Adrenal gland (tissue), 12 donors: Measurements from ENCODE around the gene OTX1. TPM values are rescaled to one million over a fixed set of nuclear protein-coding genes. Genes with fewer than 3 reads are reported as not detected.

Experiments
- DNase-seq, 7 donors: peaks; one replicate each; pipeline ENCODE4 v3.0.0-alpha.2; 2019 to 2020
- H3K27ac ChIP-seq, 5 donors: fragments of 200-600 bp; sonication (generic) in 4 of 5; 1 replicate in 3 of 5; 2 replicates in 2 of 5; pipeline versions ENCODE4 v1.5.1 to v1.8.0; 2016 to 2020; ENCODE audit warnings: mild to moderate bottlenecking in 1 of 5
- H3K27me3 ChIP-seq: fragments of 200-600 bp; 2 replicates; pipeline ENCODE4 v1.8.0; 2021
- H3K36me3 ChIP-seq, 2 donors: fragments of 200-600 bp; replicated peaks in 1 of 2; 1 replicate in 1 of 2; 2 replicates in 1 of 2; pipeline versions ENCODE4 v1.5.1 to v1.8.0; 2018 to 2022
- H3K4me1 ChIP-seq, 2 donors: fragments of 200-600 bp; replicated peaks in 1 of 2; 1 replicate in 1 of 2; 2 replicates in 1 of 2; pipeline versions ENCODE4 v1.5.1 to v1.8.0; 2018 to 2021
- H3K4me3 ChIP-seq, 4 donors: fragments of 200-600 bp; sonication (generic) in 3 of 4; one replicate each; pipeline ENCODE4 v1.5.1; 2016 to 2018
- H3K9me3 ChIP-seq, 3 donors: fragments of 200-600 bp; sonication (generic) in 1 of 3; replicated peaks in 1 of 3; 1 replicate in 2 of 3; 2 replicates in 1 of 3; pipeline versions ENCODE4 v1.5.1 to v1.8.0; 2016 to 2021
- CTCF ChIP-seq, 6 experiments: fragments of 450-650 bp in 4 of 6; fragments of 200-600 bp in 2 of 6; sonication (generic) in 1 of 6; IDR thresholded peaks; 1 replicate in 5 of 6; 2 replicates in 1 of 6; pipeline versions ENCODE4 v1.5.1 to v1.8.0; 2016 to 2021; ENCODE audit warnings: antibody characterized with exemption in 6 of 6, mild to moderate bottlenecking in 2 of 6, moderate library complexity in 1 of 6
- POLR2A ChIP-seq, 2 donors: fragments of 450-650 bp; IDR thresholded peaks; one replicate each; pipeline ENCODE4 v1.6.1; 2017; ENCODE audit warnings: antibody characterized with exemption in 2 of 2, mild to moderate bottlenecking in 2 of 2, moderate library complexity in 1 of 2
- WGBS, 4 donors: extraction: QIAGEN DNeasy Blood & Tissue Kit in 2 of 4; methylation state at CpG; one replicate each; pipeline versions ENCODE4 v1.1.5 to v1.1.7; 2013 to 2017; 5-methylcytosine and 5-hydroxymethylcytosine counted together
- intact Hi-C, 2 donors: fragments of 100-400 bp; cut with DNase I; formaldehyde crosslinking; loops; one replicate each; pipeline versions ENCODE4 v1.14.1 to v1.15.0; 2022 to 2023
- polyA plus RNA-seq, 3 donors: library from polyadenylated mRNA; stranded (reverse); fragments of 200-250 nt in 2 of 3; fragments of 350-450 nt in 1 of 3; fragmentation: Illumina TruSeq in 1 of 3; extraction: RNeasy Lipid Tissue Mini Kit (QIAGEN cat#74804) in 1 of 3; gene quantifications; one replicate each; pipeline ENCODE4 v1.2.3, GENCODE V29; 2013 to 2014
- total RNA-seq, 9 donors: library from RNA; depleted of rRNA in 4 of 9; stranded (reverse); fragments of >200 nt in 4 of 9; fragments of 120-200 nt in 1 of 9; fragmentation: NEBNext Ultra II Directional in 1 of 9; extraction: Animal tissue kit (Norgen Biotek cat#: 25700) in 1 of 9; gene quantifications; one replicate each; pipeline versions ENCODE4 v1.1.0 to v1.2.4, GENCODE V29; 2013 to 2023
- donor health status: healthy with polysubstance abuse.
- donor health status: Bipolar disorder and iron deficiency.
- donor health status: DM: yes; HTN: yes; CAD: no.
- donor health status: DM: no; HTN: no; CAD: no.
- donor health status: DM: no; HTN: no; CAD: no.
- donor health status: DM: yes; HTN: yes; CAD: no.

OTX1 gene
- total and polyA plus RNA-seq, 12 donors = 0.24 TPM; not detected in 11

GRCh38 chr2:63038034-63038433 is 12.6 kb upstream of the OTX1 start:
- H3K27ac ChIP-seq = no peak overlapping the region
- no peaks in the 10 kb centered on the region for H3K9me3 ChIP-seq
- H3K36me3 ChIP-seq = no peaks in the 10 kb centered on the region
- 96 to 98% (median 98%) methylated on average over 4 of the region's 4 CpGs for WGBS, 4 donors
- no peak for DNase-seq
- intact Hi-C loops = no loop called here
- H3K4me1 ChIP-seq = no peaks in the 10 kb centered on the region
- H3K27me3 ChIP-seq = no peaks in the 10 kb centered on the region
- TF ChIP-seq CTCF (IDR thresholded peaks at IDR 0.05) = no peak
- no peak for TF ChIP-seq POLR2A (IDR thresholded peaks at IDR 0.05)
- no peak overlapping the region for H3K4me3 ChIP-seq

- no peak overlapping the region for H3K4me3 ChIP-seq
- intact Hi-C loops = no loop called here
- TF ChIP-seq POLR2A (IDR thresholded peaks at IDR 0.05) (no peak), CTCF (IDR thresholded peaks at IDR 0.05) (no peak)
- 94 to 100% (median 97%) methylated on average over 1 of the region's 1 CpG for WGBS, 4 donors
- no peaks in the 10 kb centered on the region for H3K9me3 ChIP-seq
- no peaks in the 10 kb centered on the region for H3K36me3 ChIP-seq
- H3K27me3 ChIP-seq = peaks cover under 1% of the 10 kb centered on the region
- no peak overlapping the region for H3K27ac ChIP-seq
- H3K4me1 ChIP-seq = no peaks in the 10 kb centered on the region
- DNase-seq = no peak
These were observed 10.0 kb upstream of the OTX1 start for GRCh38 chr2:63040586-63040985.

- no peak overlapping the region for H3K4me3 ChIP-seq
- H3K9me3 ChIP-seq = no peaks in the 10 kb centered on the region
- no peaks in the 10 kb centered on the region for H3K4me1 ChIP-seq
- H3K36me3 ChIP-seq = no peaks in the 10 kb centered on the region
- H3K27me3 ChIP-seq = peaks cover 10% of the 10 kb centered on the region
- H3K27ac ChIP-seq = no peak overlapping the region
- intact Hi-C loops = no loop called here
- DNase-seq = no peak
- WGBS, 4 donors = 92 to 99% (median 95%) methylated on average over 1 of the region's 1 CpG
- TF ChIP-seq CTCF (IDR thresholded peaks at IDR 0.05) = no peak
- no peak for TF ChIP-seq POLR2A (IDR thresholded peaks at IDR 0.05)
These were observed 9.0 kb upstream of the OTX1 start for GRCh38 chr2:63041592-63041991.

GRCh38 chr2:63044362-63045327 is 6.0 kb upstream of the OTX1 start:
- H3K27me3 ChIP-seq = peaks cover 39% of the 10 kb centered on the region
- peaks cover 7 to 10% of the 10 kb centered on the region in 2 donors for H3K4me1 ChIP-seq
- no peak for DNase-seq
- 95 to 96% (median 96%) methylated on average over 36 of the region's 36 CpGs for WGBS, 4 donors
- TF ChIP-seq CTCF (IDR thresholded peaks at IDR 0.05) (no peak), POLR2A (IDR thresholded peaks at IDR 0.05) (no peak)
- intact Hi-C loops = no loop called here
- no peak overlapping the region for H3K27ac ChIP-seq
- H3K9me3 ChIP-seq = no peaks in the 10 kb centered on the region
- H3K36me3 ChIP-seq = no peaks in the 10 kb centered on the region
- H3K4me3 ChIP-seq = no peak overlapping the region
